Renal cortex interstitium (tissue), 11 donors: ENCODE results near the gene SH2D6. TPM values are rescaled to one million over a fixed set of nuclear protein-coding genes. Genes with fewer than 3 reads are reported as not detected.
A peak's percentile ranks its signal among the peaks of the same experiment; 100 is the strongest.
"Not testable (repeated sequence)": the region's sequence is repeated elsewhere in the genome, so short reads cannot be mapped to it uniquely, and the experiment has no call there.

Source experiments
- DNase-seq, 11 donors: peaks; one replicate each; pipeline ENCODE4 v3.0.0-alpha.2; 2013; ENCODE audit warnings: low read depth in 9 of 11, low spot score in 4 of 11; ENCODE audit errors: extremely low read depth in 1 of 11
- polyA plus RNA-seq, 3 donors: library from polyadenylated mRNA; unstranded; fragments of 120-200 nt; gene quantifications; one replicate each; pipeline ENCODE4 v1.2.1, GENCODE V29; 2013; ENCODE audit not compliant: insufficient read length in 3 of 3

Gene SH2D6
- polyA plus RNA-seq, 3 donors: 0.29 to 1.2 (median 1.1) TPM

DNA sequence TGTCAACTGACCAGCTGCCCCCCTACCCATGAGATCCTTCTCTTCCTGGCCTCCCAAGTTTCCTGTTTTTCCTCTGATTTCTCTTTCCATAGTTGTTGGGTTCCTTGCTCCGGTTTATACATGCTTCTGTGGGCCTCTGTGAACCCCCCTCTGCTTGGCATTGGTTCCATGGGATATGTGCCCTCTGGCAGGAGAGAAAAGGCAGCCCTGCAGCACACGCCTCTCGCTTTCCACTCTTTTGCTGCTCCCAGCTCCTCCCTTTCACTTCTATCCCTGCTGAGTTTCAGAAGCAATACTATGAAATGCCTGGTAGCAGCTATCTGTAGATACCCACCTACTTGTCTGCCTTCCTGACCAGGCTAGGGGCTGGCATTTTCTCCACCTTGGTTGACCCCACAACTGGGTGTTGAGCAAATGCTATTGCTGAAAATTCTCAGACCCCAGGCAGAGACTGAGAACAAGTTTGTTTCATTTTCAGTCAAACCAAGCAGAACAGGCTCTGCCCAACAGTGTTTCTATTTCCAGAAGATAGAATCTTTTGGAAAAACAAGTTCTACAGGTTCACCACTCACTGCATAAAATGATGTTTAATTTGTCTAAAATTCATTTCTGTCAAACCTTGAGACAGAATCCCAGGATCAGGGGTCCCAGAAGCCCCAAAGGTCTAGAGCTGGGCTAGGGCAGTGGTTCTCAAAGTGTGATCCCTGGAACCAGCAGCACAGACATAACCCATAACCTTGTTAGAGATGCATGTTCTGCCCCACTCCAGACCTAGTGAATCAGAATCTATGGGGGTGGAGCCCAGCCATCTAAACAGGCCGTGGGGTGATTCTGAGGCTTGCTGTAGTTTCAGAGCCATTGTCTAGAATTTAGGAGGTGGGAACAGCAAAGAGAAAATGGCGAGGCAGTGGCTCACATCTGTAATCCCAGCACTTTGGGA, 21.7 kb upstream of the SH2D6 start:
- peak in 1 of 11 donors; percentile 41 for DNase-seq

DNA sequence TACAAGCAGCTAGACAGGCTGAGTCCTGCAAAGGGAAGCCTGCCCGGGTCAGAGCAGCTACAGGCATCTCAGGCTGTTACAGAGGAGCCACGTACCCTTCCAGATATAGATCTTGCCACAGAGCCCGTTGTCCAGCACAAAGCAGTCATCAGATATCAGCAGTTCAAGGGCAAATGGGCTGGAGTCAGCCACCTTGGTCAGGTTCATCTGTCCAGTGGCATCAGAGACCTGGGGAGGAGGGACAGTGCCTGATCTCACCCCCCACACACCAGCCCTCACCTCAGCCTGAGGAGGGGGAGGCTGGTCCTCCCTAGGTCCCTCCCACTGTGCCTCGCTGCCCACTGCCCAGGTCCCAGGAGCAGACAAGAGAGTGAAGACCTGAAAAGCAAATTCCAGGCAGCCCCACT, 20.6 kb upstream of the SH2D6 start:
- no peak for DNase-seq

DNA sequence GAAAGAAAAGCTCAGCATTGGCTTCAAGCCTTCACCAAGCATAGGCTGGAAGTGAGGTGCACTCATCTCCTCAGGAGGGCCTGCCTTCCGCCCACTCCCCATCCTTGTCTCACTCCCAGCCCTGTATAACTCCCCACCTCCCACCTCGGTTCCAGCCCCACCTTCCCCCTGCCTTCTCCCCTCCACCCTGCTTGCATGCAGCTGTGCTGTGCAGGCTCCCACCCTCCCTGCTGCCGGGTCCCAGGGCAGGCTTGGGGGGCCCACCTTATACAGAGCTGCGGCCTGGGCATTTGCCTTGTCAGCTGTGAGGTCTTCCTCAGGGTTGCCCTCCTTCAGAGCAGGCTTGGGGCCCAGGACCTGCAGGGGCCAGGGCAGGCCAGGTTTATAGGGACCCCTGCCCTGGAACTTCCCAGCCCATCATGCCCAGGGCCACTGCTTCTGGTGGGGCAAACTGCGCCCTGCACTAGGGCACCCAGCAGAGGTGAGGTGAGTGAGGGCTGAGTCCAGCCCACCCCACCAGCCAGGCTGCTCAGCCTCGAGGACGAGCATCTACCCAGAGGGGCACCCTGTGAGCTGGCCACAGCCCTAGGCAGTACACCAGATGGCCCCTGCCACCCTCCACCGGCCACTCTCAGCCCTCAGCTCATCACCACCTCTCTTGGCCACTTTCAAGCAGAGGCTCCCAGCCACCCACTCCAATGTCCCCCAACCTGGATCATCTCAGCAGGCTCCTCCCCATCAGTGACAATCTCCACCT, 19.9 kb upstream of the SH2D6 start:
- no peak for DNase-seq

- no peak for DNase-seq
Measured at GRCh38 chr2:85399183-85399455, 19.4 kb upstream of the SH2D6 start.

GRCh38 chr2:85400023-85400422, 18.5 kb upstream of the SH2D6 start:
- DNase-seq: no peak

- no peak for DNase-seq
Measured at GRCh38 chr2:85400541-85401463, 17.7 kb upstream of the SH2D6 start.

GRCh38 chr2:85401464-85401805, 17.1 kb upstream of the SH2D6 start:
- no peak for DNase-seq

- DNase-seq: no peak
Measured at GRCh38 chr2:85401844-85402243, 16.7 kb upstream of the SH2D6 start.

DNA sequence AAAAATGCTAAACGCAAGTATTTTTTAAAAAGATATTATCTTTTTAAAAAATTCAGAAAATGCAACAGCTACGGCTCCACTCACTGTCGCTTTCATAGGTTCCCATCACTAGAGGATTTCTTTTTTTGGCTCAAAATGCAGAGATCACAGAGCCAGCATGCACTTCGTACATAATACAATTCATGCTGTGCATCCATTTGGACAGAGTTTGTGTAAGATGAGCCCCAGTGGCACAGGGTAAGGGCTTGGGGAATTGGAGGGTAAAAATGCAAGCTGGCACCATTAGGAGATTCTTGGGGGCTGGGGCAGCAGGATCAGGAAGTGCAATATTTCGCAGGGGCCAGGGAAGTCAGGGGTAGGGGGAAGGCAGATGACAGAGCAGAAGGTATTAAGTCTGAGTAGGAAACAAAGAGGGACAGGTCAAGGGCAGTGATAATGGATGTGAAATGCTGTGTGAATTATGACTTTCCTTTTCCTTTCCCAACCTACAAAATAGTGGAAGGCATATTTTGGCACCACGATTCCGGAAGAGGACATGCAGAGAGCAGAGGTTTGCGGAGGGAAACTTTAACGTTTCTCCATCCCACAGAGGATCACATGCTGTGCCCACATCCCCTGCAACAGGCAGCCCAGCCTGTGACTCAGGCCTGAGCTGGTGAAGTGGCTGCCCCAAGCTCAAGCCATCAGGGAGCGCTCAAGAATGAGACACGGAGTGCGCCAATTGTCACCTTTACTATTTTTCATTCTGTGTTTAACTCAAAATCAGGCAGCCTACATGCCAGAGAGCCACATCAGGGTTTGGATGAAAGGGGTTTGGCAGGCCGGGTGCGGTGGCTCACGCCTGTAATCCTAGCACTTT, 13.1 kb upstream of the SH2D6 start:
- DNase-seq: no peak

GRCh38 chr2:85409845-85410583, 8.5 kb upstream of the SH2D6 start, which contains the start of gene CAPG:
Gene CAPG, minus strand, starts transcription at chr2:85410366. Its CDS starts 8,221 bp downstream, at chr2:85402145.
- DNase-seq: no peak

DNA sequence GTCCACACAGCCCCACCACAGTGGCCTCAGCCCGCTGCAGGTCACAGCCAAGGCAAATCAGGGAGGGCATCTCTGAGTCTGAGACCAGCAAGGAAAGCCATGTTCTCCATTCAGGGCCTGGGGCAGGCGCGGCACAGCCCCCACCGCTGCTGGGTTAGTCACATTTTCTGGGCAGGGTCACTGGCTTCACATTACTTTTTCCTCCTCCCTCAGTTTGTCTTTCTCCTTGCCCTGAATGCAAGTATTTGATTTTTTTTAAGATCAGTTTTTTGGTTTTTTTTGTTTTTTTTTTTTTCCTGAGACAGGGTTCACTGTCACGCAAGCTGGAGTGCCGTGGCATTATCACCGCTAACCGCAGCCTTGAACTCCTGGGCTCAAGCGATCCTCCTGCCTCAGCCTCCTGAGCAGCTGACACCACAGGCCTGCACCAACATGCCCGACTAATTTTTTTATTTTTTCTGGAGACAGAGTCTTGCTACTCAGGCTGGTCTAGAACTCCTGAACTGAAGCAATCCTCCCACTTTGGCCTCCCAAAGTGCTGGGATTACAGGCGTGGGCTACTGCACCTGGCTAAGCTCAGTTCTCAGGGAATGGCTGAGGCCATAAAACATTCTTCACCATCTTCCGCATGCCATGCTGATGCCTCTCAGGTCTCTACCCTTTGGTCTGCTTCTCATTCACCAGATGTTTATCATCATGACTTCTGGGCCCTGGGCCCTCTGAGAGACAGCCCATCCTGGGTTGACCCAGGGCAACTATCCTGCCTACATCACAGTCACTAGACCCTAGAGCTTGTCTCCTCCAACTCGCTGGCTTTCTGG, 7.7 kb upstream of the SH2D6 start:
- DNase-seq: no peak

DNA sequence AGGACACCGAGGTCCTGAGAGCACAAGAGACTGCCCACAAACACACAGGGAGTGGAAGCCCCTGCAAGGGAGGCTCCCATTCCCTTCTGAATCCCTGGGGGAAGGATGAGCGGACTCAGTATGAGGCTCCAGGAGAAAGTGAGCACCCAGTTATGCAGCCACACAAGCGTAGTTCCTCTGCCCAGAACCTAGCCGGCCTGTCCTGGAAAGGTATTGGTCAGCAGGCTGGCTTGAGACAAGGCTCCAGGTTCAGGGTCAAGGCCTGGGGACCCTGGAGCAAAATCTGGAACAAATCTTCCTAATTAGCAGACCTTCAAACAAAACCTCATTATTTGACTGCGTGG, 7.1 kb upstream of the SH2D6 start:
- DNase-seq: no peak

GRCh38 chr2:85413592-85414420, 4.7 kb upstream of the SH2D6 start:
- DNase-seq: no peak

- not testable (repeated sequence) for DNase-seq
Measured at GRCh38 chr2:85414421-85414759, 4.1 kb upstream of the SH2D6 start.

DNA sequence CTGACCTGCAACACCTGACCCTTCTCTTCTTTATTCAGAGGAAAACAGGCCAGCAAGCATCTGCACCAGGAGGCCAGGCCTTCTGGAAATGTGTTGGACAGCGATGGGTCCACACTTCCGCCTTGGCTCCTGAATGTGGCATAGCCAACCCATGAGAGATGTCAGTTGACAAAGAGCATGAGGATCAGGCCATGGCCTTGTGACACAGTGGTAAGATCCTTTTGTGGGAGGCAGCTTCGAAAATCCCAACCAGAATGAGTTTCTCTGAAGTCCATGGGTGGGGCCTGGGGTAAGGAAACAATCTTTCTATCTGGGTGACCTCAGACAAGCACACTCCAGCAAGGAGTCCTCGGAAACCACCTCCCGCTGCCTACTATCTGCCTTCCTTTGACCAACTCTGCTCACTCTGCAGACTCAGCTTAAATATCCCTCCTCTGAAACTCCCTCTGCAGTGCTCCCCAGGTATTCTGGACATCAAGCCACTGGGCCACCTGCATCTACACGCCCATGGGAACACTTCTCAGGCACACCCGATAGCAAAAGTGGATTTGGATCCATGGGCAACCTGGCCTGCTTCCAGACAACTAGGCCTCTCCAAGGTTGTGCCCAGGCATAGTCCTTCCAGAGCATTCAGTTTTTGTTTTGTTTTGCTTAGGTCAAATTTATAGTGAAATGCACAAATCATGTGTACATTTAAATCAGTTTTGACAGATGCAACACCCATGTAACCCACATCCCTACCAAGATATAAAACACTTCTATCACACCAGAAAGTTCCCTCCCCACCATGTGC, 3.6 kb upstream of the SH2D6 start:
- no peak for DNase-seq
